Measurements from ENCODE around the gene PLA2G4C. TPM values are rescaled to one million over a fixed set of nuclear protein-coding genes. Genes with fewer than 3 reads are reported as not detected.

Gene PLA2G4C
- total RNA-seq, 4 donors from 2014 or later: 0.61 to 4.0 (median 1.3) TPM; not detected in 1

DNA sequence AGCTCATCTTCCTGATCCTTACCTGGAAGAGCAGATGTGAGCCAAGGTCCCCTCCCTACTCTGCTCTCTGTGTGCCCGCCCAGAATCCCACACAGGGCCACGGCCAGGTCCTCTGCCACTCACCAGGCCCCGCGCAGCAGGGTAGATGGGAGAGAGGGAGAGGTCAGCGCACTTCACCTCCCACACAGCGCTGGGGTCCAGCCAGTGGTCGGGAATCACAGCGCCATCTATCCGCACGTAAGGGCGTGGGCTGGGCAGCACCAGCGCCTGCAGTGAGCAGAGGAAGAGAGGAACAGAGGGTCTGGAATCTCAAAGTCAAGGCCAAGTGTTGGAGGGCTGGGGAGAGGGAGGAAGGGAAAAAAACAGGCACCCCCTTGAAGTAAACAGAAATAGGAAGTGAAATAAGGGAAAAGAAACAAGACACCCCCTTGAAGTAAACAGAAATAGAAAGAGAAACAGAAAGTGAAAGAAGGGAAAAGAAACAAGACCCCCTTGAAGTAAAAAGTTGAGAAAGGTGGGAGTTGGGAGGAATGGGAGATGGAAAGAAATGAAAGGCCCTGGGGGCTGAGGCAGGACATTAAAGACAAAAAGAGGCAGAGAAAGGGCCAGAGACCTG lies 7.0 kb upstream of the PLA2G4C start:
- no peak for TF ChIP-seq POLR2A (IDR thresholded peaks at IDR 0.05)
- no peak for TF ChIP-seq CTCF (IDR thresholded peaks at IDR 0.05)
- intact Hi-C loops (cut with DNase I): no loop called here
- Histone ChIP-seq H3K9me3 (no peaks in the 10 kb centered on the region), H3K27me3 (no peaks in the 10 kb centered on the region), H3K4me1 (peaks cover 0 to 16% (median 11%) of the 10 kb centered on the region in 3 donors), H3K4me3 (no peak overlapping the region), H3K36me3 (peaks cover 0 to 45% (median 0%) of the 10 kb centered on the region in 3 donors), H3K27ac (no peak overlapping the region)
- 71 to 83% methylated on average over 4 to 7 of the region's 12 CpGs for WGBS, 2 donors
- no peak for DNase-seq

GRCh38 chr19:48113190-48113917 lies 2.7 kb upstream of the PLA2G4C start:
- no peak for TF ChIP-seq CTCF (IDR thresholded peaks at IDR 0.05)
- TF ChIP-seq POLR2A (IDR thresholded peaks at IDR 0.05): no peak
- Histone ChIP-seq H3K9me3 (no peaks in the 10 kb centered on the region), H3K36me3 (peaks cover 0 to 30% (median 0%) of the 10 kb centered on the region in 3 donors), H3K4me1 (peaks cover 0 to 23% (median 14%) of the 10 kb centered on the region in 3 donors), H3K27me3 (no peaks in the 10 kb centered on the region), H3K27ac (no peak overlapping the region), H3K4me3 (no peak overlapping the region)
- intact Hi-C loops (cut with DNase I): no loop called here
- DNase-seq: no peak
- 80% methylated on average over 12 to 15 of the region's 16 CpGs for WGBS, 2 donors

GRCh38 chr19:48111280-48111679 lies 663 bp upstream of the PLA2G4C start:
- no peak for DNase-seq
- Histone ChIP-seq H3K27ac (peak overlapping the region; percentile 80 to 95 (median 90)), H3K9me3 (no peaks in the 10 kb centered on the region), H3K4me1 (peaks cover 0 to 36% (median 23%) of the 10 kb centered on the region in 3 donors), H3K27me3 (no peaks in the 10 kb centered on the region), H3K4me3 (peak overlapping the region in 1 of 4 donors; percentile 70), H3K36me3 (peaks cover 0 to 15% (median 0%) of the 10 kb centered on the region in 3 donors)
- TF ChIP-seq POLR2A (IDR thresholded peaks at IDR 0.05) (no peak), CTCF (IDR thresholded peaks at IDR 0.05) (no peak)
- WGBS, 2 donors: 66 to 73% methylated on average over 4 to 7 of the region's 7 CpGs
- intact Hi-C loops (cut with DNase I): no loop called here

GRCh38 chr19:48108997-48109782 lies 1.4 kb downstream of the PLA2G4C start:
- Histone ChIP-seq H3K9me3 (no peaks in the 10 kb centered on the region), H3K27me3 (no peaks in the 10 kb centered on the region), H3K36me3 (no peaks in the 10 kb centered on the region), H3K4me1 (peaks cover 0 to 36% (median 23%) of the 10 kb centered on the region in 3 donors), H3K4me3 (no peak overlapping the region), H3K27ac (no peak overlapping the region)
- TF ChIP-seq POLR2A (IDR thresholded peaks at IDR 0.05): no peak
- no peak for TF ChIP-seq CTCF (IDR thresholded peaks at IDR 0.05)
- intact Hi-C loops (cut with DNase I): loop anchor here (5.0 to 10.0 kb wide), 2 partner anchors 38 to 156 kb away; no protein-coding TSS in a partner anchor
- DNase-seq: no peak
- WGBS, 2 donors: 77 to 87% methylated on average over 12 to 15 of the region's 15 CpGs
